Gastrocnemius medialis (tissue), 4 donors: ENCODE measurements around the gene PACS1. TPM values are rescaled to one million over a fixed set of nuclear protein-coding genes. Genes with fewer than 3 reads are reported as not detected.

Experiments used
- ATAC-seq, 2 donors: fragments of 150-250 bp; one replicate each; pipeline ENCODE4 v1.9.1; 2016
- DNase-seq, 2 donors: peaks; one replicate each; pipeline ENCODE4 v3.0.0-alpha.2; 2019
- H3K27ac ChIP-seq, 4 donors: fragments of 200-600 bp; sonication (generic); 1 replicate in 1 of 4; 2 replicates in 3 of 4; pipeline ENCODE4 v1.5.1; 2016 to 2018; ENCODE audit warnings: mild to moderate bottlenecking in 2 of 4, moderate library complexity in 1 of 4
- H3K27me3 ChIP-seq, 3 donors: fragments of 200-600 bp; sonication (generic) in 2 of 3; 1 replicate in 1 of 3; 2 replicates in 2 of 3; pipeline versions ENCODE4 v1.5.1 to v1.6.0; 2016 to 2019; ENCODE audit warnings: mild to moderate bottlenecking in 1 of 3, moderate library complexity in 1 of 3
- H3K36me3 ChIP-seq, 2 donors: fragments of 200-600 bp; sonication (generic) in 1 of 2; one replicate each; pipeline ENCODE4 v1.5.1; 2017 to 2018
- H3K4me1 ChIP-seq, 2 donors: fragments of 200-600 bp; sonication (generic) in 1 of 2; one replicate each; pipeline ENCODE4 v1.5.1; 2016 to 2017; ENCODE audit warnings: mild to moderate bottlenecking in 2 of 2
- H3K4me3 ChIP-seq, 4 donors: fragments of 200-600 bp; sonication (generic) in 3 of 4; 1 replicate in 1 of 4; 2 replicates in 3 of 4; pipeline ENCODE4 v1.5.1; 2016 to 2019; ENCODE audit warnings: mild to moderate bottlenecking in 2 of 4
- H3K9me3 ChIP-seq, 3 donors: fragments of 200-600 bp; sonication (generic) in 2 of 3; 1 replicate in 1 of 3; 2 replicates in 2 of 3; pipeline ENCODE4 v1.5.1; 2016 to 2019
- POLR2A ChIP-seq, 2 donors: fragments of 450-650 bp; IDR thresholded peaks; one replicate each; pipeline ENCODE4 v1.6.1; 2017; ENCODE audit warnings: antibody characterized with exemption in 2 of 2, mild to moderate bottlenecking in 2 of 2, moderate library complexity in 2 of 2
- in situ Hi-C, 4 donors: fragments of 200-750 bp; cut with MboI; loops; one replicate each; pipeline versions ENCODE4 v1.15.0 to v1.8.0; 2017; ENCODE audit warnings: low sequenced_read_pairs in 4 of 4
- intact Hi-C: fragments of 100-400 bp; cut with DNase I; formaldehyde crosslinking; loops from one replicate; pipeline ENCODE4 v1.15.1; 2023; ENCODE audit warnings: low total_unique reads
- total RNA-seq, 4 donors: library from RNA; depleted of rRNA; stranded (reverse); fragments of >200 nt; gene quantifications; one replicate each; pipeline versions ENCODE4 v1.1.0 to v1.2.3, GENCODE V29; 2016
- TF ChIP-seq, protein P1 (sequence below), 5 experiments: fragments of 450-650 bp in 3 of 5; fragments of 200-600 bp in 2 of 5; sonication (generic) in 2 of 5; IDR thresholded peaks in 4 of 5; conservative IDR thresholded peaks in 1 of 5; 1 replicate in 4 of 5; 2 replicates in 1 of 5; pipeline ENCODE4 v1.5.1; 2016 to 2019; ENCODE audit warnings: antibody characterized with exemption in 5 of 5, mild to moderate bottlenecking in 3 of 5, moderate library complexity in 3 of 5

PACS1 gene
- total RNA-seq, 4 donors from 2014 or later: 6.6 to 20.4 (median 16.9) TPM

DNA sequence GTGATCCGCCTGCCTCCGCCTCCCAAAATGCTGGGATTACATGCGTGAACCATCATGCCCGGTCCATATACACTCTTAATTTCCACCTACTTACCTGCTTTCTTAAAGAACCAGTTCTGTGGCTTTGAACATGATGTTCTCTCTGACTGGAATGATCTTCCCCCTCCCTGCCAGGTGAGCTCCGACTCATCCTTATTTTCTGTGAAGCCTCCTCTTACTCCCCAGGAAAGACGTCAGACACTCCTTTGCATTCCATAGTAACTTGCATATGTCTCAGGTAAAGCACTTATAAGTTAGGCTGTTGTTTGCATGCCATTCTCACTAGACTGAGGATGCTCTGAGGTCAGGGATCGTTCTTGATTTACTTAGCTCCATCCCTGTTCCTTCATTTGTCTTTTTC, 106.6 kb downstream of the PACS1 start:
- Histone ChIP-seq H3K9me3 (no peaks in the 10 kb centered on the region), H3K27me3 (no peaks in the 10 kb centered on the region), H3K36me3 (no peaks in the 10 kb centered on the region), H3K27ac (no peak overlapping the region), H3K4me1 (no peaks in the 10 kb centered on the region), H3K4me3 (no peak overlapping the region)
- DNase-seq (no peak), ATAC-seq (no peak)
- in situ Hi-C loops (no loop called here), intact Hi-C loops (no loop called here)
- TF ChIP-seq, protein P1, sequence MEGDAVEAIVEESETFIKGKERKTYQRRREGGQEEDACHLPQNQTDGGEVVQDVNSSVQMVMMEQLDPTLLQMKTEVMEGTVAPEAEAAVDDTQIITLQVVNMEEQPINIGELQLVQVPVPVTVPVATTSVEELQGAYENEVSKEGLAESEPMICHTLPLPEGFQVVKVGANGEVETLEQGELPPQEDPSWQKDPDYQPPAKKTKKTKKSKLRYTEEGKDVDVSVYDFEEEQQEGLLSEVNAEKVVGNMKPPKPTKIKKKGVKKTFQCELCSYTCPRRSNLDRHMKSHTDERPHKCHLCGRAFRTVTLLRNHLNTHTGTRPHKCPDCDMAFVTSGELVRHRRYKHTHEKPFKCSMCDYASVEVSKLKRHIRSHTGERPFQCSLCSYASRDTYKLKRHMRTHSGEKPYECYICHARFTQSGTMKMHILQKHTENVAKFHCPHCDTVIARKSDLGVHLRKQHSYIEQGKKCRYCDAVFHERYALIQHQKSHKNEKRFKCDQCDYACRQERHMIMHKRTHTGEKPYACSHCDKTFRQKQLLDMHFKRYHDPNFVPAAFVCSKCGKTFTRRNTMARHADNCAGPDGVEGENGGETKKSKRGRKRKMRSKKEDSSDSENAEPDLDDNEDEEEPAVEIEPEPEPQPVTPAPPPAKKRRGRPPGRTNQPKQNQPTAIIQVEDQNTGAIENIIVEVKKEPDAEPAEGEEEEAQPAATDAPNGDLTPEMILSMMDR (IDR thresholded peaks at IDR 0.05 in 4 of 5, conservative IDR thresholded peaks at IDR 0.05 in 1 of 5): no peak
- TF ChIP-seq POLR2A (IDR thresholded peaks at IDR 0.05): no peak

DNA sequence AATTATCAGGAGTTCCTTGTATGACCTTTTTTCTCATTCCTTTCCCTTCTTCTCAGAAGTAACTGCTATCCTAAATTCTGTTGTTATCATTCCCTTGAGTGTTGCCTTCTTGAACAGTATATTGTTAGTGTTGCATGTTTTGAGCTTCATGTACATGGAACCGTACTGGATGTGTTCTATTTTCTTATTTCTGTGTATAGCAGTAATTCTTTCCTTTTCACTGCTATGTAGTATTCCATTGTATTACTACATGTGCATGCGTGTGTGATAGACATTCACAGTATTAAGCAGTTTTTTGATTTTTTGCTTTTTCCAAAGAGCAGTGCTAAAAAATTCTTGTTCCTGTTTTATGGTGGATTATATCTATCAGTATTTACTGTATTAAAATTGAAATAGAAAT, 108.1 kb downstream of the PACS1 start:
- no peaks in the 10 kb centered on the region for H3K9me3 ChIP-seq
- DNase-seq: no peak
- H3K4me3 ChIP-seq: no peak overlapping the region
- in situ Hi-C loops (no loop called here), intact Hi-C loops (no loop called here)
- no peaks in the 10 kb centered on the region for H3K27me3 ChIP-seq
- ATAC-seq: no peak
- no peak overlapping the region for H3K27ac ChIP-seq
- no peak for TF ChIP-seq POLR2A (IDR thresholded peaks at IDR 0.05)
- TF ChIP-seq, protein P1 (IDR thresholded peaks at IDR 0.05 in 4 of 5, conservative IDR thresholded peaks at IDR 0.05 in 1 of 5): no peak
- H3K36me3 ChIP-seq: no peaks in the 10 kb centered on the region
- H3K4me1 ChIP-seq: no peaks in the 10 kb centered on the region

DNA sequence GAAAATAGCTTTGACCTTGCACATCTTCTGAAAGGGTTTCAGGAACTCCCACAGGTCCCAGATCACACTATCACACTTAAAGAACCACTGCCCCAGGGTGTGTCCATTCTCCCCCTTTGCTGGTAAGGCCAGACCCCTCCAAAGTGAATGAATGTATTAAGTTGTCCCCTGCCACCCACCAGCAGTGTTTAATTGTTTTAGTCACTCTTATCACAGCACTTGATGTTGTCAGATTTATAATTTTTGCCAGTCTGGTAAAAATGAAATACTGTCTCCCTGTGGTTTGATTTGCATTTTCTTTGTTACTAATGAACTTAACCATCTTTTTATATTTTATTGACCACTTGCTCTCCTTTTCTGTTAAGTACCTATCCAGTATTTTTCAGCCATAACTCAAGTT, 108.8 kb downstream of the PACS1 start:
- no peak overlapping the region for H3K27ac ChIP-seq
- ATAC-seq: no peak
- TF ChIP-seq, protein P1 (IDR thresholded peaks at IDR 0.05 in 4 of 5, conservative IDR thresholded peaks at IDR 0.05 in 1 of 5): no peak
- no peak for TF ChIP-seq POLR2A (IDR thresholded peaks at IDR 0.05)
- in situ Hi-C loops (no loop called here), intact Hi-C loops (no loop called here)
- H3K4me3 ChIP-seq: no peak overlapping the region
- no peaks in the 10 kb centered on the region for H3K36me3 ChIP-seq
- no peaks in the 10 kb centered on the region for H3K9me3 ChIP-seq
- no peaks in the 10 kb centered on the region for H3K27me3 ChIP-seq
- DNase-seq: no peak
- no peaks in the 10 kb centered on the region for H3K4me1 ChIP-seq

DNA sequence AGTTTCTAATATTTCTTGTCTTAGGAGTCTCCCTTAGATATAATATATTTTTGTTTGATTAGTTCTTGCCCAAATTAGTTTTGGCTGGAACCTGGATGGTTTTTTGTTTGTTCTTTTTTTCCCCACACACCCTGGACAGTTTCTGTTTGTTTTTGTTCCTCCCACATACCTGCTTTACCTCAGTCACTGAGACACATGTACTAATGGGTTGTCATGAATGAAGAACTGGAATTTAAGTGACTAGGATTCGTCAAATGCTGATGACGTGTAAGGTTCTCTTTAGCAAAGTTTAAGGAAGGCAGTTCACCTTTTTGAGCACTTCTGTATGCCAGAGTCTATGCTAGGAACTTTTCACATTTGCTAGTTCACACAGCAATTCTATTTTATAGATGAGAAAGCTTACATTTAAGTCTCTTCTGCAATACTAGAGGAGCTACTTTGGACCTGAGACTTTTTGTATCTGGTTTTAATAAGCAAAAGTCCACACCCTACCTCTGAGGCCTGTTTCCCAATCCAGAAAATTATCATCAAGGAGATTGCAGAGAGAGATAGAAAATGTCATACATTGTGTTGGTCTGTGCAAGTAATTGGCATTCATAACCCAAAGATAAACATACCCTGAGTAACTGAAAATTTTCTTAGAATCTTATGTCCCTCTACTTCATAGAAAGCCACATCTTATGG, 111.7 kb downstream of the PACS1 start:
- no peak overlapping the region for H3K27ac ChIP-seq
- H3K9me3 ChIP-seq: no peaks in the 10 kb centered on the region
- in situ Hi-C loops (no loop called here), intact Hi-C loops (no loop called here)
- no peaks in the 10 kb centered on the region for H3K36me3 ChIP-seq
- no peak for TF ChIP-seq POLR2A (IDR thresholded peaks at IDR 0.05)
- TF ChIP-seq, protein P1 (IDR thresholded peaks at IDR 0.05 in 4 of 5, conservative IDR thresholded peaks at IDR 0.05 in 1 of 5): no peak
- no peak overlapping the region for H3K4me3 ChIP-seq
- ATAC-seq: no peak
- no peaks in the 10 kb centered on the region for H3K27me3 ChIP-seq
- no peak for DNase-seq
- no peaks in the 10 kb centered on the region for H3K4me1 ChIP-seq
